HG02678 (cell line): ENCODE data around the gene CPM.

Experiments used
- ATAC-seq: cut with Tn5 transposase; IDR thresholded peaks from one replicate; pipeline ENCODE4 v1.9.1; 2021; ENCODE audit warnings: mild to moderate bottlenecking, moderate library complexity; ENCODE audit not compliant: unreplicated experiment

The CPM gene

GRCh38 chr12:68932961-68933893, at the start of gene CPM:
TSS of gene CPM (minus strand) at chr12:68933171. CDS start at chr12:68932837, 334 bp downstream.
- ATAC-seq, result peak; percentile 98

GRCh38 chr12:68981516-68981915, 48.5 kb upstream of the CPM start:
- ATAC-seq, result no peak

DNA sequence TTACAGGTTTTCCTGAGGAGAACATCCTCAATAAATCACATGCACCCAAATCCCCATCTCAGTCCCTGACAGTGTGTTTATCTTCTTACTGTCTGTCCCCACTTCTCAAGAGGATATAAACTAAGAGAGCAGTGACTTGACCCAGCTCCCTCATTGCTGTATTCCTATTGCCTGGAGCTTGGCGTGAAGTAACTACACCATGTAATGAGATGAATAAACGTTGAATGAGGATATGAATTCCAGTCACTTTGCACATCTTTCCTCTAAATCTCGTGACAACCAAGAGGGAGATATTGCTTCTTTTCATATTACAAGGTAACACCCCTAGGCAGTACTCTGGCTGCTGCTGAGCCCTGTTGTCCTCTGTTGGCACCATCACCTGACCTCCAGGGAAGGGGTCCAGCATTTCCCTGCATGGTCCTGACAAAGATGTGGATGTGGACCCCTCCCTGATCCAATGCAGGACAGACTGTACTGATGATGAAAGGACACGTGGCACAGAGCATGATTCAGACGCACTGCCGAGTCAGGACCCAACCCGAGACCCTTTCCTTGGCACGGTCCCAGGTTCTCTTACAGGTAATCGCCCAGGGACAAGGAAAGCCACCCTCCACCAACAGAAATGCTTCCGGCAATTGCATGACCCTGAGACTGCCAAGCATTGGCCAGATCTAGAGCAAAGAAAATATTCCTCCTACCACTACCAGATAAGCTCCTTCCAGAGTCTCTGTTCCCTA, 47.7 kb upstream of the CPM start:
- ATAC-seq, result no peak

DNA sequence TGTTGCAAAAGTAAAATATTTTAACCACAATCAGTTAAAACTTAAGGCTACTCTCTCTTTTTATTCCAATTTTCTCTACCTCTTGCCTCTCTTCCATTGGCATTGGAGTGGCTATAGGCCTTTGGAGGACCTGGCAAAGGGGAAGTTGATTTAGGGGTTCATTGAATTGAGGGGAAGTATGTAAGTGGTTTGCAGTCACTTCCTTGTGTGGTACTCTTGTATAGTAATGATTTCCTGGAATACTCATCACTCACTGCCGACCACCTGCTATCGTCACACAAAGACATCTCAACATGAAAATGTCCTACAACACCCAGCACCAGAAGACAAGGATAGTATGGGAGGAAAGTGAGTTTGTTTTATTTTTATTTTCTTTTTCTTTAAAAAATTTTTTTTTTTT, 45.7 kb upstream of the CPM start:
- ATAC-seq, result no peak

DNA sequence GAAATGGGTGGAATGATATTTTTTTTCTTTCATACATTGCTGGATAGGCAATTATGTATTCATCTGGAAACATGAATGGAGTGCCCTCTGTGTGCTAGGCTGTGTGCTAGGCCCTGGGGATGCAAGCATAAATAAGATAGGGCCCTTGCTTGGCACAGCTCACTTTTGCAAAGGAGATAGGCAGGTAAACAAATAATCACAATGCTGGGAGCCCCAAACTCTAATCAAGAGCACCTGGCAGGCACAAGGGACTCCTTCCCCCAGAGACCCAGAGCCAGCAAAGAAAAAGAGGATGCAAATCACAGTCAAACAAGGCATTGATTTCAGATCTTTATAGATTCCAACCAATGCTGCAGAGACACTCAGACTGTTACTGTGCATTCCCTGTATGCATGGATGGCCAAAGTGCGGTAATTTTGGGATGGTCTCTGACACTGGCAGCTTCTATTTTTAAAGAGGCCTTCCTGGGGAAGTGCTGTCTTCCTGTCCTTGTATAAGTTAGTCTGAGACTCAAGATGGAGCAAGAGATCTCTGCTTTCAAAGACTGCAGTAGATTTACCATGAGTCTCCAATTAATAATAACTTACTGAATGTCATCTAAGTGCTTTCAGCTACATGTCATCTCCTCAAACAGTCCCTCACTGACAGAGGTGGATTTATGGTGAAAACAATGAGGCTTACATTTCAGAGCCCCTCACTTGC, 45.1 kb upstream of the CPM start:
- no peak for ATAC-seq

- no peak for ATAC-seq
Measured at GRCh38 chr12:68977335-68977734, 44.4 kb upstream of the CPM start.

DNA sequence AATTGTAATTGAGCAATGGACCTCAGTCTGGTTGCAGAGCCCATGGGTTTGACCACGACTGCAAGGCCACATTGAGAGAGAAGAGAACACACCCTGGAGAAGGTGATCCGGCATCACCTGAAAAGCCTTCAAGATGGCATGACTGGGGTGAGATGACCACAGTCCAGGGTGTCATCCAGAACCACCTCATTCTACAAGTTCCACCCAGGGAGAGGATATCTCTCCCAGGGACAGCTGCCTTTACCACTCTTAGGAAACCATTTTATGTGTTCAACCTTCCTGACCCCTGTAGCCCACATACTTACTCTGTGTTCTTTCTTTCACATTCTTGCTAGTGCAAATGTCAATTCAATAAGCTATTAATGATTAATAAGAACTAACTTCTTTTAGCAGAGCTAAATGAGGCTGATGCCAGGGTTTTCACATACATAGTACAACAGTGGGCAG, 43.4 kb upstream of the CPM start:
- no peak for ATAC-seq

DNA sequence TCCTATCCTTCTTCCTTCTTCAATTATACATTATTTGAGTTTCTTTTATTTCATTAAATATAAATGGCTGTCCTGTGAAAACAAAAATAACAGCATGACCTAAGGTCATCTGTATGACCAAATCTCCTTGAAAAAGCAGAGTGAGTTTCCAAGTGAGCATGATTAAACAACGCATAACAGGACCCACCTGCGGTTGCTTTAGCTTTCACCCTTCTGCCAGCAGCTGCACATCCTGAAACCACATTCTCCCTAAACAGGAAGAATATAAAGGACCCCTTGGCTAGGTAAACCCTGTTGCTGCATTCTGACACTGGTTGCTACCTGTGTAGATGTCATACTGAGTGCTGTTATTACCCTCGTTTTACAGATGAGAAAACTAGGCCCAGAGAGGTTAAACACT, 42.8 kb upstream of the CPM start:
- ATAC-seq, result no peak

DNA sequence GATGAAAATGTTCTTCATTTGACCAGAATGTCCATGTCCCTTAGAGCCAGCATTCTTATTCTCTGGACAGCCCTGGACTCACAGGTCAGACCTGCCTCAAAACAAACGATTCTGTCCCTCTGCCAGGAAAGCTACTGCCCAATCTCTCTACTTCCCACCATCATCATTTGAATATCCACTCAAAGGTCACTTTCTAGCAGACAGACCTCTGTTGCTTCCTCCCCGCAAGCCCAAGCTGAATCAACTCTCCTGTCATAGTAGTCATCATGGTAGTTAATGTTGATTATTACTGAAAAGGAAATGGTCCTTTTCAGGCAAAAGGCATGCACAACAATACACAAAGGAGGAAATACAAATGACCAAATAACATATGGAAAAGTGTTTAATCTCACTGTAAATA, 39.6 kb upstream of the CPM start:
- no peak for ATAC-seq

DNA sequence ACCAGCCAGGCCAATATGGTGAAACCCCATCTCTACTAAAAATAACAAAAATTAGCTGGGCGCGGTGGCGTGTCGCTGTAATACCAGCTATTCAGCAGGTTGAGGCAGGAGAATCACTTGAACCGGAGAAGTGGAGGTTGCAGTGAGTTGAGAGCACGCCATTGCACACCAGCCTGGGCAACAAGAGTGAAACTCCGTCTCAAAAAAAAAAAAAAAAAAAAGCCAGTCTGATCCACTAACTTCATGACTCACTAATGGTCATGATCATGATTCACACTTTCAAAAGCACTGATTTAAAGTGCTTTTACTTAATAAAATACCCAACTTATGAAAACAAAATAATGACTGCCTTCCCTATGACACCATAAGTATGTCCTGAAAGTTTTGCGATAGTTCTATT, 38.4 kb upstream of the CPM start:
- no peak for ATAC-seq

DNA sequence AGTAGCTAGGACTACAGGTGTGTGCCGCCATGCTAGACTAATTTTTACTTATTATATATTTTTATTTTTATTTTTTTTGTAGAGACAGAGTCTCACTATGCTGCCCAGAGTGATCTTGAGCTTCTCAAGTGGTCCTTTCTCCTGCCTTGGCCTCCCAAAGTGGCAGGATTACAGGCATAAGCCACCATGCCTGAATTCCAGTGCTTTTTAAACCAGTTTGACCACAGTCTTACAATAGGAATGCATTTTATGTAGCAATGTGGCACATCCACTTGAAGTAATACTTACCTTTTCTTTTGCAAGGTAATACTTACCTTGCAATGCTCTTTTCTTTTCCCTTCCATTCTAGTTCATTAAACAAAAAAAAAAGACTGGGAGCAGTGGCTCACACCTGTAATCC, 38.0 kb upstream of the CPM start:
- ATAC-seq, result no peak

DNA sequence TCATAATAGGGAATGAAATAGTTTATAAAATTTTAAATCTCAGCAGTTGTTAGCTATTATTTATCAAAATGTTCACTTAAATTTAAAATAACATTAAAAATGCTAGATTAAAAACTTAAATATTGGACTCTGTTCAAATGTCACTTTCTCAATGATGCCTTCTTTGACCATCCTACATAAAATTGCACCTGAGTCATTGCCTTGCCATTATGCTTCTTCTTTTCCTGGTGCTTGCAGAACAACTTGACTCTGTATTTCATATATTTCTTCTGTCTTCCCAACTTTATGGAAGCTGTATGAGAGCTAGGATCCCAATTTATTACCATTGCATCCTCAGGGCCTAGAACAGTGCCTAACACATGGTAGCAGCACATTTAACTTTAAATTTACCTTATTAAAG, 37.3 kb upstream of the CPM start:
- no peak for ATAC-seq

GRCh38 chr12:68967046-68967445, 34.1 kb upstream of the CPM start:
- ATAC-seq, result peak; percentile 71

DNA sequence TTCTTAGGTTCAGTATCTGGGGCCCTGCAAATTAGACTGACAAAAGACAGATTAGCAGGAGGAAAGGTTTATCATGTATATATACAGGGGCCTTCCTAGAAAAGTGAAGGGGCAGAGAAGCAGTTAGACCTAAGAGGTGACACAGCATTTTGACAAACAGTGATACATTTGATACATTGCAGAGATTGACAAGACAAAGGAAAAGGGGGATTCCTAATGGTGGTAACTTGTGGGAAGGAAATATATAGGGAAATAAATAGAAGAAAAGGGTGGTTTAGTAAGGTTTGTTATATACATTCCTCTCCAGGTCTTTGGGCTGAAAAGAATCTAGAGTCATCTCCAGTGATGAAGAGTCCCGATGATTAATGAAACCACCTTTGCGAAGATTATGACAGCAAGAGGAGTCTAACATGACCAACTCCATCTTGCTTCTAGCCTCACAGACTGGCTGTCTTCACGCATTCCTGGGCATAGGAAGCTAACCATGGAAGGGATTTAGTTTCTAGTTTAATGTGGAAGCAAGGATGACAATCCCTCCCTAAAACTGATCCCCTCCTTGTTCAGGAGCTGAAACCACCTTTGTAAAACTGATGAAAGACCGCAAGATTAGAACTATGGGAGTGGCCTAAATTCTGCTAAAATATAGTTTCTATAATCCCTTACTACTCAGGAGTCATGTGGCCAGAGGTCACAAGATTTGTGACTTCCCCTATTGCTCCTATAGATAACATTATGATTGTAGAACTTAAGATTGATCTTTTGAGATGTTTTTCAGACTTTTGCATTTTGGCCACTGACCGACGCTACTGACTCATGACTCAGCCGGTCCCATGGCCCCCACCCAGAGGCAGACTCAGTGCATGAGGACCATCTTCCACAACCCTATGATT, 31.1 kb upstream of the CPM start:
- no peak for ATAC-seq

DNA sequence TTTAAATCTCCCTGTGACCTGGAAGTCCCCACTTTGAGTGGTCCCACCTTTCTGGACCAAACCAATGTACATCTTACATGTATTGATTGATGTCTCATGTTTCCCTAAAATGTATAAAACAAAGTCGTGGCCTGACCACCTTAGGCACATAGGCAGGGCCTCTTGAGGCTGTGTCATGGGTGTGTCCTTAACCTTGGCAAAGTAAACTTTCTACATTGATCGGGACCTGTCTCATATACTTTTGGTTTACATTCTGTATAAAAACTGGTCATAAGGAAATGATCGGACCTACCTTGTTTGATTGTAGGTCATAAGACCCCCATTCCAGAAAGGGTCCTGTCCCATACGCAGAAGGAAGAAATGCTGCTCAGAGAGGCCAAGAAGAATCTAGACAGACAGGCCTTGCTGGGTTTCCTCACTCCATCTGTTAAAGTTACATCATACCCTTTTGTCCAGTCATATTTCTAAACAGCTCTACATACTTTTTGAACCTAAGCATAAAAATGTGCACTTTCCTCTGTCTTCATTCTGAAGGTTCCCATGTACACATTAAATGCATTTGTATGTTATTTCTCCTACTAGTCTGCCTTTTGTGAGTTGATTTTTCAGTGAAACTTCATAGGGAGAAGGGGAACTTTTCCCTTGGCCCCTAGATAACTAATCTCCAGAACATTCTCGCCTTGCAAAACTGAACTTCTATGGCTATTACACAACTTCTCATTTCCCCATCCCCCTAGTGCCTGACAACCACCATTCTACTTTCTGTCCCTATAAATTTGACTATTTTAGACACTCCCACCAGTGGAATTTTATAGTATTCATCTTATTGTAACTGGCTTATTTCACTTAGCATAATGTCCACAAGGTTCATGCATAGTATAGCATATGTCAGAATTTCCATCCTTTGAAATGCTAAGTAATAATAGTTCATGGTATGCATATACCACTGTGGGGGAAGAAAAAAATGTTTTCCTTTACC, 30.2 kb upstream of the CPM start:
- ATAC-seq, result no peak

DNA sequence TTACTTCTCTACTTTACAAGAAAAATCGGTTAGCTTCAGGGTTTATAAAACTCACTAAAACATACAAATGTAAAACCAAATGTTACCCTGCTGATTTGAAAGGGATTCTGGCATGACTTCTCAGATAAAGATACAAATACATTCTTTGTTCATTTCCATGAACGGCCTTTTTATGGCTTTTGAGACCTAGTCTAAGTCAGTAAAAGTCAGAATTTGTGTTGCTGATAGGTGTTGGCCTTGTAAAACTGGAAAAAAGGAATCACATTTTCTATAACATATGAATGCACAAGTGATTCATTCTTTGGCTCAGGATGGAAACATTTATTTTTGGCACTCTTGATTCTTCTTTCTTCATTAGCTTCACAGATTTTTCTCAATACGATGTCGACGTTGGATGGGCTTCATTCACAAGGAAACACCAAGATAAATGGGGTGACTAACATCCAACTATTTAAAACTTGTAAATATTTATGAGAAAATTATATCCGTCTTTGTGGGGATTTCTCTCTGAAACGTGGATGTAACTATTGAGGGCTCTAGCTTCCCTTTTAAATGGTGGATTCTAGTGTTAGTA, 27.0 kb upstream of the CPM start:
- ATAC-seq, result no peak

DNA sequence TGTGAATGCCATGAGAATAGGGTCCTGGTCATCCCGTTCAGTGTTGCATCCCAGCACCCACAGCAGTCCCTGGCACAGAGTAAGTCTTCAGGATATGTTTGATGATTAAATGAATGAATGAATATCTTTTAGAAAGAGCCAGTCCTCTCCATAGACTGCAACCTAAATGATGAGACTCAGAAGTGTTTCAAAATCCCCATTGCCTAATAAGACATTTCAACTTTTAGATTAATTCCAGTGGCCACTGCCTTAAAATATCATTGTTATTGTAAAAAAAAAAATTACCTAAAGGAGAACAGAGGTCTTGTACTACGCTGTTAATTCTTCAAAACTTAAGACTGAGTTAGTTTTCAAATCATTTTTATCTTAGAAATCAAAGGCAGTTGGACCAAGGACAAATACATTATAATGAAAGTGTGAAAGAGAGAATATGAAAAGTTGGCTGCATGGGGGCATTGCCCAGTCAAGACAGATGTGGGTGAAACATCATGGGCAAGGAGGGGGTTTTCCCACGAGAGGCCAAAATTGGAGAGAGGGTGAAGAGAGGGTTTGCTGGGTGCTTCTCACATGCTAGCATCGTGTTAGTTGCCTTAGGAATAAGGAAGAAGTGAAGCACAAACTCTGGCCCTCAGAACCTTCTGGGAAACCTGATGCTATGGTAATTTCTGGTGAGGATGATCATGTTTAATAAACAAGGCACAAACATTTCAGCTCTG, 26.3 kb upstream of the CPM start:
- no peak for ATAC-seq

GRCh38 chr12:68958322-68958721, 25.4 kb upstream of the CPM start:
- ATAC-seq, result peak; percentile 96
